HG03378 (cell line): ENCODE measurements around the gene PJA1.

ENCODE experiments used
- ATAC-seq: cut with Tn5 transposase; IDR thresholded peaks from one replicate; pipeline ENCODE4 v1.9.1; 2021; ENCODE audit warnings: mild to moderate bottlenecking, moderate library complexity; ENCODE audit not compliant: unreplicated experiment

Gene PJA1

GRCh38 chrX:69170319-69170718 is 5.1 kb upstream of the PJA1 start:
- no peak for ATAC-seq

- ATAC-seq = no peak
These were observed 1.1 kb downstream of the PJA1 start for GRCh38 chrX:69163936-69164741.

- no peak for ATAC-seq
These were observed 2.8 kb downstream of the PJA1 start for GRCh38 chrX:69162361-69162865.

GRCh38 chrX:69161786-69162349 is 3.4 kb downstream of the PJA1 start:
- no peak for ATAC-seq

- ATAC-seq = no peak
These were observed 3.9 kb downstream of the PJA1 start for GRCh38 chrX:69161371-69161770.

- peak; percentile 84 for ATAC-seq
These were observed 6.9 kb downstream of the PJA1 start for GRCh38 chrX:69158166-69158980.

- ATAC-seq = no peak
These were observed 8.6 kb downstream of the PJA1 start for GRCh38 chrX:69156638-69157037.

- ATAC-seq = no peak
These were observed 9.3 kb downstream of the PJA1 start for GRCh38 chrX:69155786-69156520.

- no peak for ATAC-seq
These were observed 11.2 kb downstream of the PJA1 start for GRCh38 chrX:69154051-69154450.

GRCh38 chrX:69153060-69153730 is 12.1 kb downstream of the PJA1 start:
- no peak for ATAC-seq

GRCh38 chrX:69152417-69152841 is 12.8 kb downstream of the PJA1 start:
- ATAC-seq = no peak

GRCh38 chrX:69151866-69152284 is 13.4 kb downstream of the PJA1 start:
- no peak for ATAC-seq

GRCh38 chrX:69150281-69150960 is 14.8 kb downstream of the PJA1 start:
- no peak for ATAC-seq

- no peak for ATAC-seq
These were observed 15.6 kb downstream of the PJA1 start for GRCh38 chrX:69149466-69150280.

- ATAC-seq = no peak
These were observed 16.3 kb downstream of the PJA1 start for GRCh38 chrX:69148946-69149345.

- ATAC-seq = no peak
These were observed 18.5 kb downstream of the PJA1 start for GRCh38 chrX:69146739-69147138.

- no peak for ATAC-seq
These were observed 19.5 kb downstream of the PJA1 start for GRCh38 chrX:69145714-69146113.

GRCh38 chrX:69144838-69145680 is 20.2 kb downstream of the PJA1 start:
- ATAC-seq = no peak
